PC-3 (cell line): ENCODE measurements around the gene NOG. TPM values are rescaled to one million over a fixed set of nuclear protein-coding genes. Genes with fewer than 3 reads are reported as not detected.

Source experiments
- ATAC-seq: fragments of 200-7000 bp; cut with Tn5 transposase; 2 replicates; pipeline ENCODE4 v1.9.1; 2020; ENCODE audit warnings: mild to moderate bottlenecking, moderate library complexity
- BruUV-seq: library from RNA; stranded (reverse); fragments of 400-500 nt; replicated peaks from 2 replicates; lab custom pipeline; 2021; lab: Mats Ljungman, UMichigan
- CTCF ChIA-PET: fragments of 300-600 bp; sonication (Branson Sonifier 250); formaldehyde crosslinking; loops from one replicate; lab custom pipeline; 2022; ENCODE audit warnings: antibody characterized with exemption; lab: Charles Lee
- POLR2A ChIA-PET: fragments of 300-600 bp; sonication (Branson Sonifier 250); formaldehyde crosslinking; loops from one replicate; lab custom pipeline; 2022; ENCODE audit warnings: antibody characterized with exemption; ENCODE audit not compliant: unreplicated experiment; lab: Charles Lee
- DNase-seq: peaks from one replicate; pipeline ENCODE4 v3.0.0-alpha.2; 2015
- H2AFZ ChIP-seq: fragments of 300-600 bp; sonication (generic); 2 replicates; pipeline ENCODE4 v1.6.0; 2016; ENCODE audit warnings: antibody characterized with exemption, low read length
- H3F3A ChIP-seq: fragments of 300-600 bp; sonication (generic); one replicate; pipeline ENCODE4 v1.6.0; 2017; ENCODE audit warnings: antibody characterized with exemption, low read length, control low read depth, mild to moderate bottlenecking; ENCODE audit not compliant: unreplicated experiment
- H3K27ac ChIP-seq: fragments of 300-600 bp; sonication (generic); 2 replicates; pipeline ENCODE4 v1.5.1; 2016; ENCODE audit warnings: mild to moderate bottlenecking, low read length
- H3K27me3 ChIP-seq: fragments of 300-600 bp; sonication (generic); 2 replicates; pipeline ENCODE4 v1.6.1; 2016; ENCODE audit warnings: low read length, mixed read lengths
- H3K36me3 ChIP-seq: fragments of 300-600 bp; sonication (generic); 2 replicates; pipeline ENCODE4 v1.6.1; 2016; ENCODE audit warnings: low read depth, mixed run types, low read length, mixed read lengths
- H3K4me1 ChIP-seq: fragments of 300-600 bp; sonication (generic); 2 replicates; pipeline ENCODE4 v1.5.1; 2016; ENCODE audit warnings: low read length; ENCODE audit not compliant: insufficient read depth
- H3K4me2 ChIP-seq: fragments of 300-600 bp; sonication (generic); 2 replicates; pipeline ENCODE4 v1.6.0; 2016; ENCODE audit warnings: low read length
- H3K4me3 ChIP-seq: fragments of 300-600 bp; sonication (generic); 2 replicates; pipeline ENCODE4 v1.5.1; 2016; ENCODE audit warnings: mild to moderate bottlenecking, low read length, mixed read lengths
- H3K79me2 ChIP-seq: fragments of 300-600 bp; sonication (generic); 2 replicates; pipeline ENCODE4 v1.6.1; 2017; ENCODE audit warnings: low read length, mixed read lengths
- H3K9ac ChIP-seq: fragments of 300-600 bp; sonication (generic); 2 replicates; pipeline ENCODE4 v1.6.0; 2016; ENCODE audit warnings: mild to moderate bottlenecking, low read length
- H3K9me2 ChIP-seq: fragments of 300-600 bp; sonication (generic); replicated peaks from 2 replicates; pipeline ENCODE4 v1.6.1; 2016; ENCODE audit warnings: mixed run types, low read length, mixed read lengths
- H3K9me3 ChIP-seq: fragments of 300-600 bp; sonication (generic); 2 replicates; pipeline ENCODE4 v1.6.1; 2016; ENCODE audit warnings: low read length, mixed read lengths
- H4K20me1 ChIP-seq: fragments of 300-600 bp; sonication (generic); 2 replicates; pipeline ENCODE4 v1.6.1; 2016; ENCODE audit warnings: low read length, mixed read lengths
- CTCF ChIP-seq: fragments of 300-600 bp; sonication (generic); conservative IDR thresholded peaks from 2 replicates; pipeline ENCODE4 v1.5.1; 2017; ENCODE audit warnings: antibody characterized with exemption, low read depth, mild to moderate bottlenecking, low read length
- EZH2 ChIP-seq: fragments of 300-600 bp; sonication (generic); IDR thresholded peaks from one replicate; pipeline ENCODE4 v1.6.1; 2017; ENCODE audit warnings: antibody characterized with exemption, mild to moderate bottlenecking, low read length; ENCODE audit not compliant: unreplicated experiment
- EZH2phosphoT487 ChIP-seq: fragments of 300-600 bp; sonication (generic); IDR thresholded peaks from 2 replicates; pipeline ENCODE4 v1.6.1; 2018; ENCODE audit warnings: mild to moderate bottlenecking, antibody characterized with exemption, low read length, borderline replicate concordance
- intact Hi-C: fragments of 100-400 bp; cut with micrococcal nuclease; formaldehyde crosslinking; loops from 2 replicates; pipeline ENCODE4 v1.9.0; 2023
- total RNA-seq: library from RNA; depleted of rRNA; stranded (reverse); fragments of >200 nt; gene quantifications from 2 replicates; pipeline ENCODE4 v1.2.3, GENCODE V29; 2014

Gene NOG
- total RNA-seq, 1 experiment from 2014 or later: 23.9 TPM

GRCh38 chr17:56595108-56595418 is 1.6 kb downstream of the NOG start:
- BruUV-seq: TSS peak; percentile 83
- POLR2A ChIA-PET: interaction anchor here (0.6 kb wide), 2 partner anchors 105 to 407 kb away, joined by 3 read pairs; no protein-coding TSS in a partner anchor
- Histone ChIP-seq H3K36me3 (no peaks in the 10 kb centered on the region), H2AFZ (peak overlapping the region; percentile 75), H3K4me1 (peaks cover 28% of the 10 kb centered on the region), H3K9ac (peak overlapping the region; percentile 51; the same call in 1 of the 2 replicates), H4K20me1 (no peaks in the 10 kb centered on the region), H3K9me2 (no peaks in the 10 kb centered on the region), H3F3A (no peaks in the 10 kb centered on the region), H3K9me3 (no peaks in the 10 kb centered on the region), H3K4me2 (peak overlapping the region; percentile 93), H3K79me2 (peaks cover 21% of the 10 kb centered on the region), H3K27ac (no peak overlapping the region), H3K27me3 (0 out of 2 replicates have a peak, but pooled peaks cover 3% of the 10 kb centered on the region), H3K4me3 (peak overlapping the region; percentile 74)
- ATAC-seq (no peak), DNase-seq (peak; percentile 26)
- intact Hi-C loops: loop anchor here (1.0 kb wide), 1 partner anchor 104 kb away; no protein-coding TSS in a partner anchor
- no peak for TF ChIP-seq EZH2phosphoT487
- CTCF ChIA-PET: interaction anchor here (0.6 to 5.4 kb wide), 3 partner anchors 87 to 121 kb away, joined by 3 to 76 read pairs (median 13); no protein-coding TSS in a partner anchor

GRCh38 chr17:56595831-56596690 is 2.6 kb downstream of the NOG start:
- H3F3A ChIP-seq: no peaks in the 10 kb centered on the region
- H3K4me3 ChIP-seq: peak overlapping the region; percentile 74
- H3K9ac ChIP-seq: peak overlapping the region; percentile 39
- peak overlapping the region; percentile 8 for H3K27ac ChIP-seq
- TSS peak; percentile 79 for BruUV-seq
- no peaks in the 10 kb centered on the region for H3K9me2 ChIP-seq
- intact Hi-C loops: loop anchor here (1.0 kb wide), 1 partner anchor 103 kb away; no protein-coding TSS in a partner anchor
- H3K36me3 ChIP-seq: no peaks in the 10 kb centered on the region
- no peaks in the 10 kb centered on the region for H3K27me3 ChIP-seq
- peak overlapping the region; percentile 90 for H2AFZ ChIP-seq
- no peak for TF ChIP-seq EZH2
- no peak for TF ChIP-seq EZH2phosphoT487
- no peak for TF ChIP-seq CTCF
- peak; percentile 16 for ATAC-seq
- peaks cover 28% of the 10 kb centered on the region for H3K4me1 ChIP-seq
- ChIA-PET CTCF (interaction anchor here (0.7 to 5.4 kb wide), 2 partner anchors 120 to 182 kb away, joined by 8 to 76 read pairs; no protein-coding TSS in a partner anchor), POLR2A (interaction anchor here (0.6 kb wide), 3 partner anchors 104 to 1756 kb away, joined by 3 to 4 read pairs (median 3); partner anchors contain the start of gene SUPT4H1)
- H3K4me2 ChIP-seq: peak overlapping the region; percentile 93
- H4K20me1 ChIP-seq: no peaks in the 10 kb centered on the region
- peak; percentile 67 for DNase-seq
- no peaks in the 10 kb centered on the region for H3K9me3 ChIP-seq
- H3K79me2 ChIP-seq: peaks cover 21% of the 10 kb centered on the region

- peak overlapping the region; percentile 90 for H2AFZ ChIP-seq
- H3F3A ChIP-seq: no peaks in the 10 kb centered on the region
- H3K9me2 ChIP-seq: no peaks in the 10 kb centered on the region
- ChIA-PET CTCF (interaction anchor here (0.6 kb wide), 2 partner anchors 97 to 119 kb away, joined by 3 read pairs; no protein-coding TSS in a partner anchor), POLR2A (interaction anchor here (0.6 kb wide), 1 partner anchor 1755 kb away, joined by 3 read pairs; the partner anchor contains the start of gene SUPT4H1)
- peak overlapping the region; percentile 12; the same call in 1 of the 2 replicates for H3K9ac ChIP-seq
- H3K4me3 ChIP-seq: peak overlapping the region; percentile 74
- H4K20me1 ChIP-seq: no peaks in the 10 kb centered on the region
- no peaks in the 10 kb centered on the region for H3K27me3 ChIP-seq
- H3K4me2 ChIP-seq: peak overlapping the region; percentile 93
- DNase-seq (no peak), ATAC-seq (no peak)
- peaks cover 28% of the 10 kb centered on the region for H3K4me1 ChIP-seq
- TF ChIP-seq EZH2 (no peak), CTCF (no peak), EZH2phosphoT487 (no peak)
- no peak overlapping the region for H3K27ac ChIP-seq
- H3K36me3 ChIP-seq: no peaks in the 10 kb centered on the region
- intact Hi-C loops: no loop called here
- H3K9me3 ChIP-seq: no peaks in the 10 kb centered on the region
- BruUV-seq: no TSS peak
- peaks cover 21% of the 10 kb centered on the region for H3K79me2 ChIP-seq
These were observed 3.4 kb downstream of the NOG start for GRCh38 chr17:56596691-56597494.
